IMR-90 (cell line): ENCODE data around the gene SF3B1. TPM values are rescaled to one million over a fixed set of nuclear protein-coding genes. Genes with fewer than 3 reads are reported as not detected.

Experiments
- ATAC-seq: fragments of 200-7000 bp; cut with Tn5 transposase; 2 replicates; pipeline ENCODE4 v1.9.1; 2020; ENCODE audit warnings: low read depth, mild to moderate bottlenecking, moderate library complexity
- BruUV-seq: library from RNA; stranded (reverse); fragments of 400-500 nt; replicated peaks from 2 replicates; lab custom pipeline; 2021; lab: Mats Ljungman, UMichigan
- CTCF ChIA-PET: fragments of 300-600 bp; formaldehyde crosslinking; extraction: SDS; loops from one replicate; lab custom pipeline; 2021; ENCODE audit warnings: antibody characterized with exemption; lab: Yijun Ruan, JAX
- POLR2A ChIA-PET: fragments of 300-600 bp; sonication (Branson Sonifier 250); formaldehyde crosslinking; loops from one replicate; lab custom pipeline; 2022; ENCODE audit warnings: antibody characterized with exemption; ENCODE audit not compliant: unreplicated experiment; lab: Charles Lee
- DNase-seq: peaks from one replicate; pipeline ENCODE4 v3.0.0; 2013
- H2AFZ ChIP-seq: replicated peaks from 2 replicates; pipeline ENCODE3; 2013; ENCODE audit warnings: low read length, mild to moderate bottlenecking; ENCODE audit not compliant: poor library complexity
- H2AK5ac ChIP-seq: 2 replicates; pipeline ENCODE4 v1.6.1; 2013; ENCODE audit warnings: low read depth, low read length, inconsistent platforms
- H2AK9ac ChIP-seq: replicated peaks from 2 replicates; pipeline ENCODE3; 2013; ENCODE audit warnings: mild to moderate bottlenecking, low read depth, low read length, moderate library complexity; ENCODE audit not compliant: poor library complexity
- H2BK120ac ChIP-seq: 2 replicates; pipeline ENCODE4 v1.6.1; 2013; ENCODE audit warnings: low read depth, low read length, inconsistent platforms
- H2BK15ac ChIP-seq: 3 replicates; pipeline ENCODE4 v1.6.1; 2013; ENCODE audit warnings: low read depth, low read length, inconsistent platforms
- H2BK20ac ChIP-seq: 2 replicates; pipeline ENCODE4 v1.6.1; 2013; ENCODE audit warnings: low read depth, mild to moderate bottlenecking, inconsistent platforms, low read length, moderate library complexity
- H2BK5ac ChIP-seq: 2 replicates; pipeline ENCODE4 v1.6.1; 2013; ENCODE audit warnings: mild to moderate bottlenecking, low read depth, low read length, inconsistent platforms; ENCODE audit not compliant: poor library complexity, severe bottlenecking
- H3K14ac ChIP-seq: replicated peaks from 2 replicates; pipeline ENCODE4 v1.6.1; 2013; ENCODE audit warnings: low read depth, low read length, inconsistent platforms
- H3K18ac ChIP-seq: 2 replicates; pipeline ENCODE4 v1.6.1; 2013; ENCODE audit warnings: low read depth, low read length, control low read depth
- H3K23ac ChIP-seq: 2 replicates; pipeline ENCODE4 v1.6.1; 2013; ENCODE audit warnings: low read depth, low read length, inconsistent platforms
- H3K27ac ChIP-seq: 2 replicates; pipeline ENCODE4 v1.5.1; 2013; ENCODE audit warnings: mild to moderate bottlenecking, control low read depth, low read length; ENCODE audit not compliant: insufficient read depth
- H3K27me3 ChIP-seq: 2 replicates; pipeline ENCODE4 v1.6.1; 2013; ENCODE audit warnings: low read length; ENCODE audit not compliant: control insufficient read depth, insufficient read depth
- H3K36me3 ChIP-seq: 2 replicates; pipeline ENCODE4 v1.6.1; 2013; ENCODE audit warnings: low read length, mixed read lengths; ENCODE audit not compliant: control insufficient read depth, insufficient read depth
- H3K4ac ChIP-seq: 2 replicates; pipeline ENCODE4 v1.6.1; 2013; ENCODE audit warnings: low read depth, low read length, inconsistent platforms
- H3K4me1 ChIP-seq: 2 replicates; pipeline ENCODE4 v1.6.1; 2013; ENCODE audit warnings: low read length, mixed read lengths; ENCODE audit not compliant: control insufficient read depth, insufficient read depth
- H3K4me2 ChIP-seq: 2 replicates; pipeline ENCODE4 v1.6.1; 2013; ENCODE audit warnings: low read depth, mild to moderate bottlenecking, control low read depth, low read length, moderate library complexity
- H3K4me3 ChIP-seq: 2 replicates; pipeline ENCODE4 v1.5.1; 2013; ENCODE audit warnings: low read depth, mild to moderate bottlenecking, control low read depth, low read length, moderate library complexity; ENCODE audit not compliant: insufficient read depth
- H3K56ac ChIP-seq: 2 replicates; pipeline ENCODE4 v1.6.1; 2013; ENCODE audit warnings: low read length, inconsistent platforms; ENCODE audit not compliant: insufficient read depth; ENCODE audit errors: extremely low read depth
- H3K79me1 ChIP-seq, 2 experiments: 2 replicates each; pipeline ENCODE4 v1.6.1; 2013; ENCODE audit warnings: low read length in 2 of 2, inconsistent platforms in 1 of 2, low read depth in 1 of 2
- H3K9ac ChIP-seq: 2 replicates; pipeline ENCODE4 v1.6.1; 2013; ENCODE audit warnings: low read depth, low read length, control low read depth
- H3K9me1 ChIP-seq: 2 replicates; pipeline ENCODE4 v1.6.1; 2013; ENCODE audit warnings: low read length, inconsistent platforms; ENCODE audit not compliant: insufficient read depth
- H3K9me3 ChIP-seq: 2 replicates; pipeline ENCODE4 v1.6.1; 2013; ENCODE audit warnings: low read length; ENCODE audit not compliant: control insufficient read depth, insufficient read depth
- H4K20me1 ChIP-seq: 2 replicates; pipeline ENCODE4 v1.6.1; 2013; ENCODE audit warnings: low read length, inconsistent platforms; ENCODE audit not compliant: insufficient read depth
- H4K5ac ChIP-seq: 2 replicates; pipeline ENCODE4 v1.6.1; 2013; ENCODE audit warnings: mild to moderate bottlenecking, low read depth, low read length, control low read depth
- H4K8ac ChIP-seq, 2 experiments: 2 replicates each; pipeline ENCODE4 v1.6.1; 2013; ENCODE audit warnings: low read depth in 2 of 2, low read length in 2 of 2, control low read depth in 1 of 2, inconsistent platforms in 1 of 2
- H4K91ac ChIP-seq: 2 replicates; pipeline ENCODE4 v1.6.1; 2013; ENCODE audit warnings: low read depth, low read length, inconsistent platforms; ENCODE audit not compliant: insufficient read depth
- BHLHE40 ChIP-seq: fragments of 150-350 bp; IDR thresholded peaks from 2 replicates; pipeline ENCODE4 v1.6.1; 2016; ENCODE audit warnings: mild to moderate bottlenecking, low read depth, low read length
- CEBPB ChIP-seq: IDR thresholded peaks from 2 replicates; pipeline ENCODE4 v1.6.1; 2012; ENCODE audit warnings: low read depth, low read length, improper control_type of control experiment
- NFE2L2 ChIP-seq: fragments of 150-350 bp; IDR thresholded peaks from 2 replicates; pipeline ENCODE4 v1.6.1; 2016; ENCODE audit warnings: low read depth, mild to moderate bottlenecking, low read length
- RCOR1 ChIP-seq: IDR thresholded peaks from 2 replicates; pipeline ENCODE4 v1.6.1; 2012; ENCODE audit warnings: mild to moderate bottlenecking, low read length, improper control_type of control experiment; ENCODE audit not compliant: insufficient replicate concordance
- WGBS, 2 experiments: methylation state at CpG; one replicate each; pipeline versions ENCODE4 v1.1.5 to v1.1.7; 2013; ENCODE audit warnings: missing lambda C conversion rate in 2 of 2; ENCODE audit not compliant: insufficient read length in 1 of 2; ENCODE audit errors: extremely low coverage in 2 of 2; 5-methylcytosine and 5-hydroxymethylcytosine counted together
- dilution Hi-C: fragments of 300-500 bp; cut with HindIII; formaldehyde crosslinking; loops from one replicate; pipeline ENCODE4 v1.14.3; 2018; ENCODE audit warnings: low sequenced_read_pairs; ENCODE audit not compliant: unreplicated experiment
- in situ Hi-C: fragments of 300-500 bp; cut with MboI; formaldehyde crosslinking; loops from 3 replicates; pipeline ENCODE4 v1.14.3; 2019; ENCODE audit warnings: low sequenced_read_pairs, inconsistent platforms, mixed read lengths
- intact Hi-C: fragments of 100-400 bp; cut with micrococcal nuclease; formaldehyde crosslinking; loops from 2 replicates; pipeline ENCODE4 v1.10.0; 2022
- polyA plus RNA-seq, 3 experiments: library from polyadenylated mRNA; depleted of rRNA; stranded (reverse); fragments of >200 nt; gene quantifications; 2 replicates each; pipeline ENCODE4 v1.2.3, GENCODE V29; 2012; ENCODE audit warnings: low replicate concordance in 1 of 3
- total RNA-seq: library from RNA; depleted of rRNA; stranded (reverse); fragments of >200 nt; gene quantifications from 2 replicates; pipeline ENCODE4 v1.2.3, GENCODE V29; 2012

The SF3B1 gene
- total and polyA plus RNA-seq, 2 of the 4 experiments (the other 2 are of a cell fraction) = 326 to 942 TPM

- Histone ChIP-seq H3K4ac (no peak overlapping the region), H3K4me2 (no peak overlapping the region)
- 100% methylated on average over 1 of the region's 5 CpGs; no CpG with 5 or more reads in 1 of the 2 experiments for WGBS, 2 experiments
Measured at GRCh38 chr2:197414039-197414438, 20.8 kb downstream of the SF3B1 start.

More at GRCh38 chr2:197414039-197414438, 20.8 kb downstream of the SF3B1 start:
- no peak for DNase-seq
- H3K56ac ChIP-seq = no peak overlapping the region
- peaks cover 72% of the 10 kb centered on the region for H3K36me3 ChIP-seq
- H3K9me1 ChIP-seq = no peaks in the 10 kb centered on the region
- dilution Hi-C loops = no loop called here
- no peaks in the 10 kb centered on the region; the same call in 1 of the 2 replicates for H3K4me1 ChIP-seq
- no peaks in the 10 kb centered on the region for H3K27me3 ChIP-seq
- H4K5ac ChIP-seq = no peak overlapping the region
- no peak overlapping the region for H2BK120ac ChIP-seq
- no peak overlapping the region for H3K23ac ChIP-seq
- no peak for TF ChIP-seq BHLHE40
- no peak for TF ChIP-seq NFE2L2
- TF ChIP-seq RCOR1 = no peak
- TF ChIP-seq CEBPB = no peak
- POLR2A ChIA-PET = no interaction called here
- H3K79me1 ChIP-seq = peaks cover 30 to 34% of the 10 kb centered on the region in 2 experiments
- H2BK5ac ChIP-seq = no peak overlapping the region
- no peak overlapping the region for H3K18ac ChIP-seq
- BruUV-seq = no TSS peak
- H3K27ac ChIP-seq = no peak overlapping the region
- H4K8ac ChIP-seq = no peak overlapping the region
- H3K9me3 ChIP-seq = no peaks in the 10 kb centered on the region
- no peak overlapping the region for H3K4me3 ChIP-seq
- no peak for ATAC-seq
- peaks cover 3% of the 10 kb centered on the region; the same call in 1 of the 2 replicates for H4K20me1 ChIP-seq
- no peak overlapping the region for H2AK9ac ChIP-seq
- no peak overlapping the region for H3K9ac ChIP-seq
- no peak overlapping the region for H4K91ac ChIP-seq
- H2BK20ac ChIP-seq = no peak overlapping the region
- intact Hi-C loops = no loop called here
- no peak overlapping the region for H2AK5ac ChIP-seq
- H2BK15ac ChIP-seq = no peak overlapping the region
- in situ Hi-C loops = no loop called here
- no peak overlapping the region for H2AFZ ChIP-seq
- CTCF ChIA-PET = interaction anchor here (0.7 kb wide), 1 partner anchor 11 kb away, joined by 3 read pairs; no protein-coding TSS in a partner anchor
- H3K14ac ChIP-seq = no peak overlapping the region
